ENCODE data around the gene CFL2. TPM values are rescaled to one million over a fixed set of nuclear protein-coding genes. Genes with fewer than 3 reads are reported as not detected.
"Not testable (repeated sequence)": the region's sequence is repeated elsewhere in the genome, so short reads cannot be mapped to it uniquely, and the experiment has no call there.

The CFL2 gene
- total RNA-seq, 2 donors from 2014 or later: 46.3 to 79.2 TPM

DNA sequence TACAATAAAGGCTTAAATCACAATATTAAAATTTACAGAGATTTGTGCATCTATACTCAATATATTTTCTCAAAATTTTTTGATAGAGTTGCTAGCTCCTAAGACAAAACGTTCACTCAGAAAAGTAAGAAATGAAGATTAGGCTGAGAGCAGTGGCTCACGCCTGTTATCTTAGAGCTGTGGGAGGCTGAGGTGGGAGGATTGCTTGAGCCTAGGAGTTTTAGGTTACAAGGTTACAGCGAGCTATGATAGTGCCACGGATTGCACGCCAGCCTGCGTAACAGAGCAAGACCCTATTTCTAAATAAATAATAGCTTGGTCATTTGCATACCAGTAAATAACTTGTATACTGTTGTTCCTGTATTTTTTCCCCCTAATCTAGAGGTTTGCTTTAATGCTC lies 35.0 kb upstream of the CFL2 start:
- no peaks in the 10 kb centered on the region for H3K4me1 ChIP-seq (replicated peaks)
- intact Hi-C loops (cut with DNase I): no loop called here
- no peak overlapping the region for H3K27ac ChIP-seq
- H3K36me3 ChIP-seq: no peaks in the 10 kb centered on the region
- TF ChIP-seq POLR2AphosphoS5 (IDR thresholded peaks at IDR 0.05) (no peak), POLR2A (IDR thresholded peaks at IDR 0.05) (no peak), CTCF (IDR thresholded peaks at IDR 0.05) (no peak)
- no peak for DNase-seq (ENCODE audit: low spot score)
- 89% methylated on average over 6 of the region's 6 CpGs for WGBS
- H3K27me3 ChIP-seq (replicated peaks; ENCODE audit: insufficient read depth): no peaks in the 10 kb centered on the region
- no peak overlapping the region for H3K4me3 ChIP-seq
- H3K9me3 ChIP-seq: no peaks in the 10 kb centered on the region

DNA sequence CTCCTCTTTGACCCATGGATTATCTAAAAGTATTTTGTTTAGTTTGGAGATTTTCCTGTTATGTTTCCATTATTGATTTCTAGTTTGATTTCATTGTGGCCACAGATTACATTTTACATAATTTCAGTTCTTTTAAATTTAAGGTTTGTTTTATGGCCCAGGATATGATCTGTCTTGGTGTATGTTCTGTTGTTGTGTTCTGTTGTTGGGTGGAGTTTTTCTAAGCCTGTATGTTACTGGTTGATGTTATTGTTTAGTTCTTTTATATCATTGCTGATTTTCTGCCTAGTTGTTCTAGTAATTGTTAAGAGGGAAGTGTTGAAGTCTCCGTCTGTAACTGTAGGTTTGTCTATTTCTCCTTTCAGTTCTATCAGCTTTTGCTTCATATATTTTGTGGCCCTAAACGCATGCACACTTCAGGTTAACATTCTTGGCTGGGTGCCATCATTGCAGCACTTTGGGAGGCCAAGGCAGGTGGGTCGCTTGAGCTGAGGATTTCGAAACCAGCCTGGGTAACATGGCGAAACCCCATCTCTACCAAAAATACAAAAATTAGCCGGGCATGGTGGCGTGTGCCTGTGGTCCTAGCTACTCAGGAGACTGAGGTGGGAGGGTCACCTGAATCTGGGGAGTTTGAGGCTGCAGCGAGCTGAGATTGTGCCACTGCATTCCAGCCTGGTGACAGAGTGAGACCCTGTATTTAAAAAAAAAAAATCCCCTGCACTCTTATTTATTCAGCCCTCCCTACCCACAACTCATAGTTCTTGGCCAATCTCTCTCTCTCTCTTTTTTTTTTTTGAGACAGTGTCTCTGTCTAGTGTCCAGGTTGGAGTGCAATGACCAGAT lies 28.1 kb upstream of the CFL2 start:
- intact Hi-C loops (cut with DNase I): no loop called here

GRCh38 chr14:34741840-34742239 lies 27.4 kb upstream of the CFL2 start:
- no peaks in the 10 kb centered on the region for H3K4me1 ChIP-seq (replicated peaks)
- intact Hi-C loops (cut with DNase I): no loop called here
- 74% methylated on average over 1 of the region's 1 CpG for WGBS
- TF ChIP-seq POLR2AphosphoS5 (IDR thresholded peaks at IDR 0.05) (no peak), POLR2A (IDR thresholded peaks at IDR 0.05) (no peak), CTCF (IDR thresholded peaks at IDR 0.05) (no peak)
- no peaks in the 10 kb centered on the region for H3K27me3 ChIP-seq (replicated peaks; ENCODE audit: insufficient read depth)
- no peak for DNase-seq (ENCODE audit: low spot score)
- no peak overlapping the region for H3K27ac ChIP-seq
- H3K36me3 ChIP-seq: no peaks in the 10 kb centered on the region
- no peak overlapping the region for H3K4me3 ChIP-seq
- H3K9me3 ChIP-seq: no peaks in the 10 kb centered on the region

More for the DNA sequence above, 28.1 kb upstream of the CFL2 start:
- Histone ChIP-seq H3K27ac (no peak overlapping the region), H3K4me3 (no peak overlapping the region), H3K9me3 (no peaks in the 10 kb centered on the region), H3K36me3 (no peaks in the 10 kb centered on the region), H3K27me3 (replicated peaks; ENCODE audit: insufficient read depth) (no peaks in the 10 kb centered on the region), H3K4me1 (replicated peaks) (no peaks in the 10 kb centered on the region)
- WGBS: 81% methylated on average over 8 of the region's 8 CpGs
- DNase-seq (ENCODE audit: low spot score): no peak
- TF ChIP-seq CTCF (IDR thresholded peaks at IDR 0.05) (no peak), POLR2A (IDR thresholded peaks at IDR 0.05) (no peak), POLR2AphosphoS5 (IDR thresholded peaks at IDR 0.05) (no peak)

- H3K27ac ChIP-seq; H3K4me3 ChIP-seq; H3K36me3 ChIP-seq; H3K4me1 ChIP-seq (replicated peaks); H3K27me3 ChIP-seq (replicated peaks; ENCODE audit: insufficient read depth); DNase-seq (ENCODE audit: low spot score); intact Hi-C loops (cut with DNase I); H3K9me3 ChIP-seq: not testable (repeated sequence)
- WGBS: 76% methylated on average over 6 of the region's 6 CpGs
These were observed 25.7 kb upstream of the CFL2 start for GRCh38 chr14:34740139-34740538.

GRCh38 chr14:34737079-34737478 lies 22.7 kb upstream of the CFL2 start:
- H3K36me3 ChIP-seq; H3K27ac ChIP-seq; H3K27me3 ChIP-seq (replicated peaks; ENCODE audit: insufficient read depth); H3K9me3 ChIP-seq; H3K4me1 ChIP-seq (replicated peaks); DNase-seq (ENCODE audit: low spot score); H3K4me3 ChIP-seq; intact Hi-C loops (cut with DNase I): not testable (repeated sequence)
- 84% methylated on average over 4 of the region's 4 CpGs for WGBS

- H3K36me3 ChIP-seq: no peaks in the 10 kb centered on the region
- no peaks in the 10 kb centered on the region for H3K4me1 ChIP-seq (replicated peaks)
- no peaks in the 10 kb centered on the region for H3K9me3 ChIP-seq
- no peak overlapping the region for H3K27ac ChIP-seq
- H3K27me3 ChIP-seq (replicated peaks; ENCODE audit: insufficient read depth): no peaks in the 10 kb centered on the region
- no peak overlapping the region for H3K4me3 ChIP-seq
- intact Hi-C loops (cut with DNase I): no loop called here
- WGBS: 30% methylated on average over 3 of the region's 3 CpGs
- no peak for DNase-seq (ENCODE audit: low spot score)
- TF ChIP-seq POLR2A (IDR thresholded peaks at IDR 0.05) (no peak), CTCF (IDR thresholded peaks at IDR 0.05) (no peak), POLR2AphosphoS5 (IDR thresholded peaks at IDR 0.05) (no peak)
These were observed 18.9 kb upstream of the CFL2 start for GRCh38 chr14:34733245-34733644.
